Fibroblast of lung (primary cell): ENCODE results near the gene DNAH17. TPM values are rescaled to one million over a fixed set of nuclear protein-coding genes. Genes with fewer than 3 reads are reported as not detected.

Source experiments
- DNase-seq, 2 donors: peaks; one replicate each; pipeline versions ENCODE4 v3.0.0 to v3.0.0-alpha.2; 2010; ENCODE audit warnings: low read depth in 2 of 2
- H2AFZ ChIP-seq: 2 replicates; pipeline ENCODE4 v1.5.1; 2012; ENCODE audit warnings: low read length, control low read depth, inconsistent platforms
- H3K27ac ChIP-seq: 2 replicates; pipeline ENCODE4 v1.5.1; 2011; ENCODE audit warnings: low read length, control low read depth; ENCODE audit not compliant: insufficient read depth
- H3K27me3 ChIP-seq: 2 replicates; pipeline ENCODE4 v1.5.1; 2011; ENCODE audit warnings: mild to moderate bottlenecking, low read length; ENCODE audit not compliant: control insufficient read depth, insufficient read depth
- H3K36me3 ChIP-seq: 2 replicates; pipeline ENCODE4 v1.5.1; 2011; ENCODE audit warnings: low read length; ENCODE audit not compliant: control insufficient read depth, insufficient read depth
- H3K4me1 ChIP-seq: 2 replicates; pipeline ENCODE4 v1.5.1; 2011; ENCODE audit warnings: low read length; ENCODE audit not compliant: control insufficient read depth, insufficient read depth; ENCODE audit errors: extremely low read depth
- H3K4me2 ChIP-seq: 2 replicates; pipeline ENCODE4 v1.5.1; 2011; ENCODE audit warnings: low read length, control low read depth; ENCODE audit not compliant: insufficient read depth; ENCODE audit errors: extremely low read depth
- H3K4me3 ChIP-seq, 4 experiments: fragments of 200-600 bp in 1 of 4; sonication (generic) in 1 of 4; replicated peaks in 1 of 4; 2 replicates each; pipeline ENCODE4 v1.5.1; 2011 to 2016; ENCODE audit warnings: low read length in 4 of 4, low read depth in 3 of 4, mild to moderate bottlenecking in 3 of 4, control low read depth in 2 of 4, inconsistent platforms in 1 of 4, mixed read lengths in 1 of 4; ENCODE audit not compliant: insufficient read depth in 1 of 4; ENCODE audit errors: control extremely low read depth in 1 of 4
- H3K79me2 ChIP-seq: 2 replicates; pipeline ENCODE4 v1.5.1; 2012; ENCODE audit warnings: mild to moderate bottlenecking, low read length, inconsistent platforms; ENCODE audit not compliant: control insufficient read depth, insufficient read depth
- H3K9ac ChIP-seq: 2 replicates; pipeline ENCODE4 v1.5.1; 2011; ENCODE audit warnings: mild to moderate bottlenecking, low read length, control low read depth; ENCODE audit not compliant: insufficient read depth
- H3K9me3 ChIP-seq: 2 replicates; pipeline ENCODE4 v1.5.1; 2012; ENCODE audit warnings: low read depth, low read length; ENCODE audit not compliant: control insufficient read depth, insufficient read depth
- H4K20me1 ChIP-seq: 2 replicates; pipeline ENCODE4 v1.5.1; 2011; ENCODE audit warnings: low read length; ENCODE audit not compliant: control insufficient read depth, insufficient read depth; ENCODE audit errors: extremely low read depth
- CTCF ChIP-seq, 2 donors: IDR thresholded peaks in 1 of 2; conservative IDR thresholded peaks in 1 of 2; 1 replicate in 1 of 2; 2 replicates in 1 of 2; pipeline ENCODE4 v1.5.1; 2011 to 2012; ENCODE audit warnings: low read length in 2 of 2, control low read depth in 1 of 2, inconsistent platforms in 1 of 2, low read depth in 1 of 2, mild to moderate bottlenecking in 1 of 2
- EZH2 ChIP-seq: IDR thresholded peaks from 2 replicates; pipeline ENCODE4 v1.5.1; 2012; ENCODE audit warnings: low read length, control low read depth, mild to moderate bottlenecking; ENCODE audit errors: missing control alignments
- polyA plus RNA-seq, 2 donors: library from polyadenylated mRNA; depleted of rRNA in 1 of 2; stranded (reverse) in 1 of 2; unstranded in 1 of 2; fragments of >200 nt; gene quantifications; 2 replicates each; pipeline ENCODE4 v1.2.1, GENCODE V29; 2011 to 2012; ENCODE audit warnings: missing spikeins in 1 of 2
- total RNA-seq: library from RNA; depleted of rRNA; stranded (reverse); fragments of >200 nt; gene quantifications from 2 replicates; pipeline ENCODE4 v1.2.1, GENCODE V29; 2014

DNAH17 gene
- total and polyA plus RNA-seq, 2 donors (not counting 1 experiment from before 2014, with no cell fraction given) = not detected

DNA sequence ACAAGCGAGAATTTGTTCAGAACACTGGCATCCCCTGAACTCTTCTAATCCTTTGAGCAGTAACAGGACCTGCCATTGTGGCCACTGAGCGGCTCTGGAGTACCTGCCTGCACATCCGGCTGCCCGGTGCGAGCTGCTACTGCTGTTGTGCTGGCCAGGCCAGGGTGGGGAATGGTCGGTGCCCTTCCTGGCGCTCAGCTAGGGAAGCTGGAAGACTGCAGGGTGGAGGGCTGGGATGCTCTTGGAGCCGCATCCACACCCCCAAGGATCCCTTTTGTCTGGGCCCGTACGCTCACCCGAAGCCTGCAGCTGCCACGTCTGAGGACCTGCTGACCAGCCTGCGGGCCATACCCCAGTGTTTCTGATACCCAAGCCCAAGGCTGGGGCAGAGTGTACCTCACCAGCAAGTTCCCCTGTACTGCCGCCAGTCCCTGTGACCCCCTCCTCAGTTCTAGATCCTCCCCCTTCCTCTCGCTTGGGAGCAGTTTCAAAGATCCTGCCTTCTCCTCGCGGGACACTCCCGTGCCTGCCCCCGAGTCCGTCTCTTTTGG lies 149.1 kb downstream of the DNAH17 start:
- no peaks in the 10 kb centered on the region for H3K27me3 ChIP-seq
- no peak overlapping the region for H3K4me2 ChIP-seq
- H3K4me1 ChIP-seq = no peaks in the 10 kb centered on the region
- H3K4me3 ChIP-seq = no peak overlapping the region
- H3K9me3 ChIP-seq = no peaks in the 10 kb centered on the region
- TF ChIP-seq EZH2 = no peak
- no peak for TF ChIP-seq CTCF (conservative IDR thresholded peaks at IDR 0.05 in 1 of 2, IDR thresholded peaks at IDR 0.05 in 1 of 2; ENCODE audit: low read depth in 1 of 2, low read length in 2 of 2)
- no peak for DNase-seq
- no peak overlapping the region for H3K9ac ChIP-seq
- H3K27ac ChIP-seq = no peak overlapping the region
- H2AFZ ChIP-seq = no peak overlapping the region
- H4K20me1 ChIP-seq = no peaks in the 10 kb centered on the region
- H3K36me3 ChIP-seq = peaks cover 21% of the 10 kb centered on the region
- H3K79me2 ChIP-seq = no peaks in the 10 kb centered on the region

DNA sequence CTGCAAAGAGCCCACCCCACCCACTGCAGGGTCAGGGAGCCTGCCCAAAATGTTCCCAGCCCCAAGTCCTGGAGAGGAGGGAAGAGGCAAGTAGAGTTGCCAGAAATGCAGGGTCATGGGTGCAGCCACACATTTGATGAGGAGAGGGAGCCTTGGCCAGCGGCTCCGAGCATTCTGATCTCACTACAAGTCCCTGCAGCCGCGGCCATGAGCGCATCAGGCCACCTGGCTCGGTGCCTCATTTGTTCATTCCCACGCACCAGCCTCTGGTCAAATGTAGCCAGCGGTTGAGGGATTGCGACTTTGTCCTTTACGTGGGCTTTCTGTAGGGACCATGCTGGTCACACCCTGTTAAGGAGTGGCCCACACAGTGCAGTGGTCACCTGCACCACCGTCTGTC lies 150.1 kb downstream of the DNAH17 start:
- H3K27ac ChIP-seq = no peak overlapping the region
- H3K4me1 ChIP-seq = no peaks in the 10 kb centered on the region
- H3K9ac ChIP-seq = no peak overlapping the region
- no peaks in the 10 kb centered on the region for H3K79me2 ChIP-seq
- no peaks in the 10 kb centered on the region for H4K20me1 ChIP-seq
- H3K4me3 ChIP-seq = no peak overlapping the region
- no peaks in the 10 kb centered on the region for H3K9me3 ChIP-seq
- H3K36me3 ChIP-seq = peaks cover 24% of the 10 kb centered on the region
- no peak overlapping the region for H2AFZ ChIP-seq
- no peak for TF ChIP-seq EZH2
- TF ChIP-seq CTCF (conservative IDR thresholded peaks at IDR 0.05 in 1 of 2, IDR thresholded peaks at IDR 0.05 in 1 of 2; ENCODE audit: low read depth in 1 of 2, low read length in 2 of 2) = no peak
- no peak overlapping the region for H3K4me2 ChIP-seq
- no peak for DNase-seq
- H3K27me3 ChIP-seq = no peaks in the 10 kb centered on the region

GRCh38 chr17:78426293-78426879 lies 150.8 kb downstream of the DNAH17 start:
- H3K36me3 ChIP-seq = peaks cover 29% of the 10 kb centered on the region
- no peaks in the 10 kb centered on the region for H3K79me2 ChIP-seq
- no peak overlapping the region for H3K4me2 ChIP-seq
- H3K27ac ChIP-seq = no peak overlapping the region
- no peak overlapping the region for H2AFZ ChIP-seq
- TF ChIP-seq EZH2 (no peak), CTCF (conservative IDR thresholded peaks at IDR 0.05 in 1 of 2, IDR thresholded peaks at IDR 0.05 in 1 of 2; ENCODE audit: low read depth in 1 of 2, low read length in 2 of 2) (no peak)
- peaks cover 2% of the 10 kb centered on the region for H3K4me1 ChIP-seq
- no peaks in the 10 kb centered on the region for H4K20me1 ChIP-seq
- no peaks in the 10 kb centered on the region for H3K9me3 ChIP-seq
- no peak for DNase-seq
- H3K27me3 ChIP-seq = no peaks in the 10 kb centered on the region
- no peak overlapping the region for H3K9ac ChIP-seq
- no peak overlapping the region for H3K4me3 ChIP-seq
